Occipital lobe (tissue), 2 donors: ENCODE data around the gene KRT78. TPM values are rescaled to one million over a fixed set of nuclear protein-coding genes. Genes with fewer than 3 reads are reported as not detected.

Experiments used
- DNase-seq: peaks from one replicate; lab custom pipeline; 2025; lab: John Stamatoyannopoulos, UW
- total RNA-seq: library from RNA; depleted of rRNA; stranded (reverse); fragments of >200 nt; gene quantifications from one replicate; pipeline ENCODE4 v1.2.3, GENCODE V29; 2014

The KRT78 gene
- total RNA-seq, 1 donor from 2014 or later = 1.9 TPM

GRCh38 chr12:52838609-52839435, 10.0 kb downstream of the KRT78 start:
- no peak for DNase-seq

- no peak for DNase-seq
These were observed 10.8 kb downstream of the KRT78 start for GRCh38 chr12:52837781-52838608.

GRCh38 chr12:52837413-52837741, 11.4 kb downstream of the KRT78 start:
- no peak for DNase-seq

GRCh38 chr12:52836491-52837412, 12.0 kb downstream of the KRT78 start:
- no peak for DNase-seq

- no peak for DNase-seq
These were observed 12.7 kb downstream of the KRT78 start for GRCh38 chr12:52836042-52836466.

GRCh38 chr12:52835271-52836041, 13.3 kb downstream of the KRT78 start:
- DNase-seq = no peak

GRCh38 chr12:52834727-52835001, 14.1 kb downstream of the KRT78 start:
- no peak for DNase-seq

GRCh38 chr12:52833922-52834726, 14.7 kb downstream of the KRT78 start, which contains the start of gene KRT79:
TSS of gene KRT79 (minus strand) at chr12:52834311. CDS start at chr12:52834260, 51 bp downstream.
- DNase-seq = no peak

- DNase-seq = no peak
These were observed 15.5 kb downstream of the KRT78 start for GRCh38 chr12:52832985-52833905.

- DNase-seq = no peak
These were observed 16.3 kb downstream of the KRT78 start for GRCh38 chr12:52832451-52832850.

- DNase-seq = no peak
These were observed 17.5 kb downstream of the KRT78 start for GRCh38 chr12:52831251-52831650.

- DNase-seq = no peak
These were observed 18.6 kb downstream of the KRT78 start for GRCh38 chr12:52829986-52830770.

- no peak for DNase-seq
These were observed 20.2 kb downstream of the KRT78 start for GRCh38 chr12:52828591-52829021.

GRCh38 chr12:52828156-52828555, 20.6 kb downstream of the KRT78 start:
- DNase-seq = no peak

GRCh38 chr12:52827499-52828090, 21.2 kb downstream of the KRT78 start:
- DNase-seq = no peak

- no peak for DNase-seq
These were observed 21.9 kb downstream of the KRT78 start for GRCh38 chr12:52826611-52827498.

GRCh38 chr12:52825961-52826360, 22.8 kb downstream of the KRT78 start:
- no peak for DNase-seq
